Prostate gland (tissue), 2 donors: ENCODE measurements around the gene VPS26B.

Source experiments
- POLR2A ChIP-seq: fragments of 450-650 bp; IDR thresholded peaks from one replicate; pipeline ENCODE4 v1.6.1; 2016; ENCODE audit warnings: antibody characterized with exemption, mild to moderate bottlenecking
- POLR2AphosphoS5 ChIP-seq: sonication (generic); formaldehyde crosslinking; IDR thresholded peaks from one replicate; pipeline ENCODE4 v1.6.1; 2017; ENCODE audit warnings: antibody characterized with exemption
- TF ChIP-seq, protein P1 (sequence below), 4 experiments: fragments of 200-600 bp in 2 of 4; fragments of 450-650 bp in 2 of 4; sonication (generic) in 2 of 4; IDR thresholded peaks; 1 replicate in 3 of 4; 2 replicates in 1 of 4; pipeline ENCODE4 v1.5.1; 2016 to 2019; ENCODE audit warnings: antibody characterized with exemption in 4 of 4, mild to moderate bottlenecking in 2 of 4, moderate library complexity in 2 of 4

DNA sequence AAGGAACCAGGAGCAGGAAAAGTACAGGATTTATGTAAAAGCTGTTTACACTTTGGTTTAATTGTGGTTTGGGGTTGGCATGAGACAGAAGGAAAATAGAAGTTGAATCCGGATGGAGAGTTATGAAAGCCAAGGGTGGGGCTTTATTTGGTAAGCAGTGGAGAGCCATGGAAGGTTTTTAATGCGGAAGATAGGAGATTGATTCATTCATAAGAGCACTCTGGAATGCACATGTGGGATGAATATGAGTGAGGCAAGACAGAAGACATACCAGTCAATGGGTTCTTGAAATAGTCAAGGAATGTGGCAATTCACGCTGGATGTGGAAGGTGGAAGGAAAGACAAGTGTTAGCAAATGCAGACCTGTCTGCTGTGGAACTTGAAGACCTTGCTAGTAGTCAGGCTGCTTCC is 42.4 kb downstream of the VPS26B start:
- TF ChIP-seq, protein P1, sequence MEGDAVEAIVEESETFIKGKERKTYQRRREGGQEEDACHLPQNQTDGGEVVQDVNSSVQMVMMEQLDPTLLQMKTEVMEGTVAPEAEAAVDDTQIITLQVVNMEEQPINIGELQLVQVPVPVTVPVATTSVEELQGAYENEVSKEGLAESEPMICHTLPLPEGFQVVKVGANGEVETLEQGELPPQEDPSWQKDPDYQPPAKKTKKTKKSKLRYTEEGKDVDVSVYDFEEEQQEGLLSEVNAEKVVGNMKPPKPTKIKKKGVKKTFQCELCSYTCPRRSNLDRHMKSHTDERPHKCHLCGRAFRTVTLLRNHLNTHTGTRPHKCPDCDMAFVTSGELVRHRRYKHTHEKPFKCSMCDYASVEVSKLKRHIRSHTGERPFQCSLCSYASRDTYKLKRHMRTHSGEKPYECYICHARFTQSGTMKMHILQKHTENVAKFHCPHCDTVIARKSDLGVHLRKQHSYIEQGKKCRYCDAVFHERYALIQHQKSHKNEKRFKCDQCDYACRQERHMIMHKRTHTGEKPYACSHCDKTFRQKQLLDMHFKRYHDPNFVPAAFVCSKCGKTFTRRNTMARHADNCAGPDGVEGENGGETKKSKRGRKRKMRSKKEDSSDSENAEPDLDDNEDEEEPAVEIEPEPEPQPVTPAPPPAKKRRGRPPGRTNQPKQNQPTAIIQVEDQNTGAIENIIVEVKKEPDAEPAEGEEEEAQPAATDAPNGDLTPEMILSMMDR (IDR thresholded peaks at IDR 0.05) = no peak
- TF ChIP-seq POLR2AphosphoS5 (peak; percentile 76), POLR2A (no peak)
